PC-9 (cell line): Measurements from ENCODE around the gene HEXIM1.

Experiments used
- CTCF ChIP-seq: fragments of 200-600 bp; sonication (generic); conservative IDR thresholded peaks from 2 replicates; pipeline ENCODE4 v1.6.1; 2017; ENCODE audit warnings: mixed run types, antibody characterized with exemption, mild to moderate bottlenecking, moderate library complexity
- EZH2 ChIP-seq: fragments of 200-600 bp; sonication (generic); IDR thresholded peaks from 2 replicates; pipeline ENCODE4 v1.8.0; 2017; ENCODE audit warnings: antibody characterized with exemption, low read depth

GRCh38 chr17:45119964-45120363 lies 28.3 kb upstream of the HEXIM1 start:
- TF ChIP-seq CTCF: no peak
- no peak for TF ChIP-seq EZH2
